Bronchial epithelial cell (primary cell): ENCODE data around the gene ZNF225. TPM values are rescaled to one million over a fixed set of nuclear protein-coding genes. Genes with fewer than 3 reads are reported as not detected.

Experiments used
- DNase-seq: peaks from one replicate; pipeline ENCODE4 v3.0.0-alpha.2; 2010; ENCODE audit warnings: low read depth
- FAIRE-seq: peaks from 2 replicates; lab custom pipeline; 2011; peaks lifted over from hg19 to GRCh38; lab: Jason Lieb, UNC
- H3K27me3 ChIP-seq: 2 replicates; pipeline ENCODE4 v1.5.1; 2011; ENCODE audit warnings: low read length; ENCODE audit not compliant: control insufficient read depth, insufficient read depth
- H3K36me3 ChIP-seq: 2 replicates; pipeline ENCODE4 v1.5.1; 2011; ENCODE audit warnings: low read length; ENCODE audit not compliant: control insufficient read depth, insufficient read depth
- H3K4me3 ChIP-seq: 2 replicates; pipeline ENCODE4 v1.5.1; 2011; ENCODE audit warnings: mild to moderate bottlenecking, low read depth, low read length, control low read depth
- CTCF ChIP-seq: IDR thresholded peaks from 2 replicates; pipeline ENCODE4 v1.5.1; 2011; ENCODE audit warnings: mild to moderate bottlenecking, moderate library complexity, low read length, control low read depth, inconsistent platforms; ENCODE audit not compliant: insufficient read depth, severe bottlenecking
- total RNA-seq: library from RNA; depleted of rRNA; stranded (reverse); fragments of >200 nt; gene quantifications from 2 replicates; pipeline ENCODE4 v1.2.1, GENCODE V29; 2014

Gene ZNF225
- total RNA-seq, 1 donor from 2014 or later = 4.2 TPM

DNA sequence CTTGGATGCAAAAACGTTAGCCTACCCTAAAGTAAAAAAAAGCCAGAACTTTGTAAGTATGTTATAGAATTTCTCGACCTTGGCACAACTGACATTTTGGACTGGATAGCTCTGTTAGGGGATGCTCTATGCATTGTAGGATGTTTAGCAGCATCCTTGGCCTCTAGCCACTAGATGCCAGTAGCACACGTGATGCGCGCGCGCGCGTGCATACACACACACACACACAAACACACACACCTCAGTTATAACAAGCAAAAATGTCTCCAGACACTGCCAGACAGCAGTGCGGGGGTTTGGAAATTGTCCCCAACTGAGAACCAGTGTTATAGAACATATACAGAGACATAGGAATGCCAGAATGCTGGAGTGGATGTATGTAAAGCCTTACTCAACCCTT lies 68.9 kb downstream of the ZNF225 start:
- no peaks in the 10 kb centered on the region for H3K27me3 ChIP-seq
- no peak overlapping the region for H3K4me3 ChIP-seq
- no peak for FAIRE-seq
- DNase-seq = no peak
- H3K36me3 ChIP-seq = no peaks in the 10 kb centered on the region
- TF ChIP-seq CTCF = no peak

Other genes starting within 250 kb of the ZNF225 start
- 1.3 and 2.0 TPM in 2 replicates for gene ZNF404, start 229.4 kb upstream of the ZNF225 start, total RNA-seq
- gene ZNF45, start 178.1 kb upstream of the ZNF225 start, total RNA-seq = 11.8 and 13.7 TPM in 2 replicates
- 4.7 and 6.1 TPM in 2 replicates for gene ZNF221, start 162.2 kb upstream of the ZNF225 start, total RNA-seq
- 8.6 and 9.7 TPM in 2 replicates for gene ZNF155, start 129.2 kb upstream of the ZNF225 start, total RNA-seq
- 3.9 and 4.0 TPM in 2 replicates for gene ZNF230, start 110.4 kb upstream of the ZNF225 start, total RNA-seq
- 8.2 and 8.7 TPM in 2 replicates for gene ZNF222, start 88.0 kb upstream of the ZNF225 start, total RNA-seq
- 5.8 and 6.1 TPM in 2 replicates for gene ZNF223, start 61.4 kb upstream of the ZNF225 start, total RNA-seq
- 2.3 and 2.4 TPM in 2 replicates for gene ZNF284, start 41.2 kb upstream of the ZNF225 start, total RNA-seq
- 24.5 and 27.0 TPM in 2 replicates for gene ZNF224, start 19.0 kb upstream of the ZNF225 start, total RNA-seq
- 6.9 and 9.0 TPM in 2 replicates for gene ZNF234, start 28.2 kb downstream of the ZNF225 start, total RNA-seq
- 14.0 and 16.5 TPM in 2 replicates for gene ZNF226, start 51.7 kb downstream of the ZNF225 start, total RNA-seq
- gene ZNF227, start 99.1 kb downstream of the ZNF225 start, total RNA-seq = 13.8 and 15.8 TPM in 2 replicates
- gene ZNF233, start 146.5 kb downstream of the ZNF225 start, total RNA-seq = under 0.01 and 0.38 TPM in 2 replicates
- gene ZNF235, start 191.6 kb downstream of the ZNF225 start, total RNA-seq = 4.7 and 6.1 TPM in 2 replicates
- gene ZNF112, start 243.3 kb downstream of the ZNF225 start, total RNA-seq = 5.0 and 7.2 TPM in 2 replicates